Smooth muscle cell of trachea (primary cell): ENCODE results near the gene TTLL7. TPM values are rescaled to one million over a fixed set of nuclear protein-coding genes. Genes with fewer than 3 reads are reported as not detected.

Experiments
- total RNA-seq: library from RNA; depleted of rRNA; stranded (reverse); fragments of >200 nt; gene quantifications from 2 replicates; pipeline ENCODE4 v1.2.1, GENCODE V29; 2014

The TTLL7 gene, protein sequence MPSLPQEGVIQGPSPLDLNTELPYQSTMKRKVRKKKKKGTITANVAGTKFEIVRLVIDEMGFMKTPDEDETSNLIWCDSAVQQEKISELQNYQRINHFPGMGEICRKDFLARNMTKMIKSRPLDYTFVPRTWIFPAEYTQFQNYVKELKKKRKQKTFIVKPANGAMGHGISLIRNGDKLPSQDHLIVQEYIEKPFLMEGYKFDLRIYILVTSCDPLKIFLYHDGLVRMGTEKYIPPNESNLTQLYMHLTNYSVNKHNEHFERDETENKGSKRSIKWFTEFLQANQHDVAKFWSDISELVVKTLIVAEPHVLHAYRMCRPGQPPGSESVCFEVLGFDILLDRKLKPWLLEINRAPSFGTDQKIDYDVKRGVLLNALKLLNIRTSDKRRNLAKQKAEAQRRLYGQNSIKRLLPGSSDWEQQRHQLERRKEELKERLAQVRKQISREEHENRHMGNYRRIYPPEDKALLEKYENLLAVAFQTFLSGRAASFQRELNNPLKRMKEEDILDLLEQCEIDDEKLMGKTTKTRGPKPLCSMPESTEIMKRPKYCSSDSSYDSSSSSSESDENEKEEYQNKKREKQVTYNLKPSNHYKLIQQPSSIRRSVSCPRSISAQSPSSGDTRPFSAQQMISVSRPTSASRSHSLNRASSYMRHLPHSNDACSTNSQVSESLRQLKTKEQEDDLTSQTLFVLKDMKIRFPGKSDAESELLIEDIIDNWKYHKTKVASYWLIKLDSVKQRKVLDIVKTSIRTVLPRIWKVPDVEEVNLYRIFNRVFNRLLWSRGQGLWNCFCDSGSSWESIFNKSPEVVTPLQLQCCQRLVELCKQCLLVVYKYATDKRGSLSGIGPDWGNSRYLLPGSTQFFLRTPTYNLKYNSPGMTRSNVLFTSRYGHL
- total RNA-seq, result 18.7 and 31.6 TPM in 2 replicates

DNA sequence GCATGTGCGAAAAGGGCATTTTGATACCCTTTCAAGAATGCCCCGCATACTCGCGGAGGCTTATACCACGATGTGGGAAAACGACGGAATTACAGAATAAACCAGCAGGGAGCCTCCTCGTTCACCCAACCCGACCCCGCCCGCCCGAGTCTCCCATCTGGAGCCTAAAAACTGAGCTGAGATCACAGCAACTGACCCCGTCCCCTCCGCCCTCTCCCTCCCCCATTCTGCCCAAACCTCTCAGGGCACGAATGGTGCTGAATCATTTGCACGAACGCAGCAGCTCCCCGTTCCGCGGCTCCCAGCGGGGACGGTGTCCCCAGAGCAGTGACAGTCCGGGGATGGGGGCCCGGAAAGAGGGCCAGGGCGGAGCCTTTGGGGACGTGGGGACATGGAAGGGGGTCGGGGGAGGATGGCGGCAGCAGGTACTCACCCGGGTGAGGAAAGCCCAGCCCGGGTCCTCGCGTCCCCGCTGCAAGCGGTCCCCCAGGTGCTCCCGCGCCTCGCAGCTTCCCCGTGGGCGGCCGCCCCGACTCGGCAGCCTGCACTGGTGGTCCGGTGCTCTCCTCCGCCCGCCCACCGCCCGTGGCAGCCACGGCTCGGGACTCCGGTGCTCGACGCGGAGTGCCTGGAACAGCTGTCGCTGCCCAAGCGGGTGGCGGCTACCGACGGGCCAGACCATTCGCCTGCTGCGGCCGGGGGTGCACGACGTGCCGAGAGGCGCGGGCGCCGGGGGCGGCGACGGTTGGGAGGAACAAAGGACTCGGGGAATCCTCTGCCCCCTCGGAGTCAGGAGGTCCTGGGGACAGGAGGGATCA, at the start of gene TTLL7:
TSS of gene TTLL7 (minus strand) at position 635 of the 818 bp plus-strand sequence. CDS start 46,921 bp downstream, outside the sequence.

Other genes starting within 250 kb of the TTLL7 start
- gene PRKACB, start 145.1 kb upstream of the TTLL7 start, total RNA-seq, result 22.0 and 40.1 TPM in 2 replicates